Upper lobe of right lung (tissue), 1 donor: ENCODE measurements around the gene TBC1D22A. TPM values are rescaled to one million over a fixed set of nuclear protein-coding genes. Genes with fewer than 3 reads are reported as not detected.

Source experiments
- ATAC-seq: fragments of 200-7000 bp; cut with Tn5 transposase; one replicate; pipeline ENCODE4 v1.9.1; 2020; ENCODE audit warnings: mild to moderate bottlenecking, moderate library complexity
- DNase-seq: peaks from one replicate; pipeline ENCODE4 v3.0.0-alpha.2; 2020
- H3K27ac ChIP-seq: fragments of 200-600 bp; one replicate; pipeline ENCODE4 v1.8.0; 2022
- H3K27me3 ChIP-seq: fragments of 200-600 bp; one replicate; pipeline ENCODE4 v1.8.0; 2022; ENCODE audit warnings: mild to moderate bottlenecking
- H3K36me3 ChIP-seq: fragments of 200-600 bp; one replicate; pipeline ENCODE4 v1.8.0; 2022
- H3K4me1 ChIP-seq: fragments of 200-600 bp; one replicate; pipeline ENCODE4 v1.8.0; 2022
- H3K4me3 ChIP-seq: fragments of 200-600 bp; one replicate; pipeline ENCODE4 v1.8.0; 2022; ENCODE audit warnings: mild to moderate bottlenecking
- H3K9me3 ChIP-seq: fragments of 200-600 bp; one replicate; pipeline ENCODE4 v1.8.0; 2022
- intact Hi-C: fragments of 100-400 bp; cut with DNase I; formaldehyde crosslinking; loops from one replicate; pipeline ENCODE4 v1.11.0; 2022
- total RNA-seq: library from RNA; stranded (reverse); fragmentation: NEBNext Ultra II Directional; extraction: Animal tissue kit (Norgen Biotek cat#: 25700); gene quantifications from one replicate; pipeline ENCODE4 v1.2.1, GENCODE V29; 2021
- TF ChIP-seq, protein P1 (sequence below): fragments of 200-600 bp; IDR thresholded peaks from one replicate; pipeline ENCODE4 v1.8.0; 2022; ENCODE audit warnings: antibody characterized with exemption
- donor health status: DM: no; HTN: yes; CAD: no; lungs with severe emphysema.

TBC1D22A gene
- total RNA-seq, 1 donor from 2014 or later = 31.3 TPM

DNA sequence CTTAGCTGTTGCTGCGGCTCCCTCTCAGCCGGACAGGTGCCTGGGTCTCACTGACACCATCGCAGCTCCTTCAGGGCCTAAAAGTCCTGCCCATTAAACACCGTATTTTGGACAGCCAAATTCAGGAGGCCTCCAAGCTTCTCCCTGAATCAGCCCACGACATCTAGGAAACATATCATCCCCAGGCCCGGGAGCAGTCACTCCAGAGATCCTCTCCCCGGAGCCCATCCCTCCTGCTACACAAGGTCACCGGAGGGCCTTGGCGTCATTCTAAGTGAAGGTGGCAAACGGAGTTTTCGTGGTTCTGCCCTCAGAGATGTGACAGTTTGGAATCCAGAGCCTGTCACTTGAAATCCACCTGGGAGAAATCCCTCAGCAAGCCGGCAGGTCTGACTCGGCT lies 232.5 kb downstream of the TBC1D22A start:
- DNase-seq (no peak), ATAC-seq (no peak)
- Histone ChIP-seq H3K36me3 (peaks cover 18% of the 10 kb centered on the region), H3K9me3 (no peaks in the 10 kb centered on the region), H3K27me3 (no peaks in the 10 kb centered on the region), H3K4me3 (no peak overlapping the region), H3K4me1 (no peaks in the 10 kb centered on the region), H3K27ac (no peak overlapping the region)
- intact Hi-C loops = no loop called here
- TF ChIP-seq, protein P1, sequence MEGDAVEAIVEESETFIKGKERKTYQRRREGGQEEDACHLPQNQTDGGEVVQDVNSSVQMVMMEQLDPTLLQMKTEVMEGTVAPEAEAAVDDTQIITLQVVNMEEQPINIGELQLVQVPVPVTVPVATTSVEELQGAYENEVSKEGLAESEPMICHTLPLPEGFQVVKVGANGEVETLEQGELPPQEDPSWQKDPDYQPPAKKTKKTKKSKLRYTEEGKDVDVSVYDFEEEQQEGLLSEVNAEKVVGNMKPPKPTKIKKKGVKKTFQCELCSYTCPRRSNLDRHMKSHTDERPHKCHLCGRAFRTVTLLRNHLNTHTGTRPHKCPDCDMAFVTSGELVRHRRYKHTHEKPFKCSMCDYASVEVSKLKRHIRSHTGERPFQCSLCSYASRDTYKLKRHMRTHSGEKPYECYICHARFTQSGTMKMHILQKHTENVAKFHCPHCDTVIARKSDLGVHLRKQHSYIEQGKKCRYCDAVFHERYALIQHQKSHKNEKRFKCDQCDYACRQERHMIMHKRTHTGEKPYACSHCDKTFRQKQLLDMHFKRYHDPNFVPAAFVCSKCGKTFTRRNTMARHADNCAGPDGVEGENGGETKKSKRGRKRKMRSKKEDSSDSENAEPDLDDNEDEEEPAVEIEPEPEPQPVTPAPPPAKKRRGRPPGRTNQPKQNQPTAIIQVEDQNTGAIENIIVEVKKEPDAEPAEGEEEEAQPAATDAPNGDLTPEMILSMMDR = no peak

GRCh38 chr22:46995501-46996360 lies 233.3 kb downstream of the TBC1D22A start:
- intact Hi-C loops = no loop called here
- TF ChIP-seq, protein P1 = no peak
- DNase-seq (no peak), ATAC-seq (no peak)
- Histone ChIP-seq H3K27ac (no peak overlapping the region), H3K9me3 (no peaks in the 10 kb centered on the region), H3K27me3 (no peaks in the 10 kb centered on the region), H3K36me3 (peaks cover 18% of the 10 kb centered on the region), H3K4me1 (no peaks in the 10 kb centered on the region), H3K4me3 (no peak overlapping the region)

GRCh38 chr22:46996595-46997310 lies 234.3 kb downstream of the TBC1D22A start:
- Histone ChIP-seq H3K9me3 (no peaks in the 10 kb centered on the region), H3K4me3 (no peak overlapping the region), H3K27ac (no peak overlapping the region), H3K27me3 (no peaks in the 10 kb centered on the region), H3K4me1 (no peaks in the 10 kb centered on the region), H3K36me3 (peaks cover 12% of the 10 kb centered on the region)
- TF ChIP-seq, protein P1 = no peak
- intact Hi-C loops = no loop called here
- no peak for DNase-seq
- ATAC-seq = no peak

- no peak for ATAC-seq
- no peak overlapping the region for H3K27ac ChIP-seq
- TF ChIP-seq, protein P1 = no peak
- no peaks in the 10 kb centered on the region for H3K4me1 ChIP-seq
- intact Hi-C loops = no loop called here
- peaks cover 5% of the 10 kb centered on the region for H3K36me3 ChIP-seq
- no peaks in the 10 kb centered on the region for H3K9me3 ChIP-seq
- no peak overlapping the region for H3K4me3 ChIP-seq
- no peak for DNase-seq
- no peaks in the 10 kb centered on the region for H3K27me3 ChIP-seq
Observed at GRCh38 chr22:46997311-46997970, 235.0 kb downstream of the TBC1D22A start.

DNA sequence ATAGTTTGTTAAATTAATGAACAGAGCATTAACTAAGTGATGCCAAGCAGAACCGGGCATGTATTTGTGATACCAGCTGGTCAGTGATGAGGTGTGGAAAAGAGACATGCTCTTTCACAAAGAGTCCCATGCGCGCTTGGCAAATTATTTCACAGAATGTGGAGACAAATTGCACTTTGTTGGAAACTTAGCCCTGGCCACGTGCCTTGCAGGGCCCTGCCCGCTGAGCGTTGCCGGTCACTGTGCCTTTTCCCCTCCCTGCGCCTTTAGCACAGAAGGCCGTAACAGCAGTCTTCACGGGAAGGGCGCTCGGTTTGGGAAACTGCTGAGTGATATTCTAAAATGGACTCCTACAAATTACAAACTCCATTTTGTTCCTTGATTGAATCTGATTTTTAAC lies 235.9 kb downstream of the TBC1D22A start:
- no peaks in the 10 kb centered on the region for H3K4me1 ChIP-seq
- TF ChIP-seq, protein P1 = no peak
- ATAC-seq (no peak), DNase-seq (no peak)
- intact Hi-C loops = no loop called here
- H3K27me3 ChIP-seq = no peaks in the 10 kb centered on the region
- no peak overlapping the region for H3K4me3 ChIP-seq
- H3K9me3 ChIP-seq = no peaks in the 10 kb centered on the region
- no peak overlapping the region for H3K27ac ChIP-seq
- H3K36me3 ChIP-seq = peaks cover 4% of the 10 kb centered on the region
